Stimulated activated CD4-positive, alpha-beta T cell treated with anti-CD3 and anti-CD28 coated beads, Interleukin-2, amount 100 ng/mL, for 24 hours (primary cell): ENCODE data around the gene GTF3C2.
"Not testable (repeated sequence)": the region's sequence is repeated elsewhere in the genome, so short reads cannot be mapped to it uniquely, and the experiment has no call there.

Experiments used
- DNase-seq, 2 donors: peaks; one replicate each; pipeline ENCODE4 v3.0.0-alpha.2; 2020

The GTF3C2 gene

DNA sequence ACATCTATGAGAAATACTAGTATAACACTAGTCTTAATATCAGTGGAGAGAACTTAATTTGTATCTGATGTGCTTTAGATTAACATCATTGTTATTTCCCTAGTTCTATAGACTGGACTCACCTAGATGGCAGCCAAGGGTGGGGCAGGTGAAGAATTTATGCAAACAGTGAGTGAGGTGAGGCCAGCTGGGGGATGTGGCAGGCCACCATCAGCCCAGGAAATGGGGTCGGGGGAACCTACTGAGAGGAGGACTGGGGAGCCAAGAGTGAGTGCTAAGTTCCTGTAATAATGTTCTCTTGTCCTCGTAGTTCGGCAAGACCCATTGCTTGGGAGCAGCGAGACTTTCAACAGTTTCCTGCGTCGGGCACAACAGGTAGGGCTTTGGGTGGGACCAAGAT lies 16.4 kb upstream of the GTF3C2 start:
- no peak for DNase-seq

DNA sequence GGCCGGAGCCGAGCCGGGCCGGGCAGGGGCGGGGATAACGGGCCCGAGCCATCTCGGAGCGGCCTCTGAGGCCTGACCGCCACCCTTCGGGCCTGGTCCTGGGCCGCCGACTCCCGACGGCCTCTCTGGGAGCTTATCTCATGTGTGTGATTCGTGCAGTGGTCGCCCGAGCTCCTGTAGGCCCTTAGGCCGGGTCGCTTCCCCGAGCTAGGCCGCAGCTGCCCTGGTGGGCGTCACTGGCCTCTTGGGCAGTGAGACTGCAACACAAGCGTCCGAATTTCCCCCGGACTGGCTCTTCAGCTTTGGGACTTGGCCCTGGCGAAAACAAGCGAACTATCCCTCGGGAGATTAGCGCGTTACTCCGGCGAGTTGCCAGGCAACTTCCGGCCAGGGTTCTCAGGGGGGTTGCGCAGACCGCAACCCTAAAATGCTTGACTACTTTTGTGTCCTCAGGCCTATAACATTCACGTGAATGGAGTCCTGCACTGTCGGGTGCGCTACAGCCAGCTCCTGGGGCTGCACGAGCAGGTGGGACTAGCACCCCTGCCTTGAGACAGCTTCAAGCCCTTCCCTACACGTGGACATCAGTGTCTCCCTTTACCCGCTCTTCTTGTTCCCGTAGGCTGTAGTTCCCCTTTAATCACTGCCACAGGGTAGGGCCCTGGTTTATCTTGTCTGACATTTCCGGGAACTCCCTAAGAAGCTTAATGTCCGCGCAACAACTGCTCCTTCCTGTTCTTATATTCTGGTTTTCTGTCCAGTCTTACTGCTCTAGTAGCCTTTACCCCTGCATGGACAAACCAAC lies 14.5 kb upstream of the GTF3C2 start:
- DNase-seq: peak; percentile 39 to 43

DNA sequence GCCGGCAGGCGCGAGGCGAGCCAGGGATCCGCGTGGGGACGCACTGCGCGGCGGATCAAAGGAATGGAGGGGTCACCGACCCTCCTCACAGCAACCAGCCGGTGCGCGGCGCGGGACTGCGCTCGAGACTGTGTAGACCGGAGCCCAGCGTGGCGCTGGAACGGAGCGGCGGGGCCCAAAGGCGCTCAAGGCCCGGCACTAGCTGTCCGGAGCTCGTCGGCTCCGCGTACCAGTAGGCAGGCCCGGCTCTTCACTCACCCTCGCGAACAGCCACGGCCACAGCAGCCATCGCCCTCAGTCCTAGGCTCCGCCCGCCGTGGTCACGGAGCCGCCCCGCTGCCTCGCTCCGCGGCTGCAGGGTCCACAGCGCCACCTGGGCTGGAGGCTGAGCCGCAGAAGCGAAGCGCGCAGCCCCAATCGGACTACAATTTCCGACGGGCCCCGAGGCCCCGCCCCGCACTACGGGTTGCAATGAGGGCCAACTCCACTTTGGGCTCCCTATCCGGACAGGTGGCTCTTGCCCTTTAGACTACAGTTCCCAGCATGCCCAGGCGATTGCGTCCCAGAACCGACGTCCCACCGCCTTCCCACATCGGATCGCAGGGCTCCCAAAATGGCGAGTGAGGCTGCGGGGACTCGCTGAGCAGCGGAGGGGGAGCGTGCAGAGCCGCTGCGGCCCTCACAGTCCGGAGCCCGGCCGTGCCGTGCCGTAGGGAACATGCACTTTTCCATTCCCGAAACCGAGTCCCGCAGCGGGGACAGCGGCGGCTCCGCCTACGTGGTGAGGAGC lies 13.7 kb upstream of the GTF3C2 start, which contains the start of the genes EIF2B4 and SNX17:
Gene EIF2B4, minus strand, starts transcription at position 313 of the 790 bp plus-strand sequence. Its CDS starts 24 bp downstream, at position 289.
Gene SNX17, plus strand, starts transcription at position 591 of the 790 bp plus-strand sequence. Its CDS starts 128 bp downstream, at position 719.
- peak; percentile 99 for DNase-seq

DNA sequence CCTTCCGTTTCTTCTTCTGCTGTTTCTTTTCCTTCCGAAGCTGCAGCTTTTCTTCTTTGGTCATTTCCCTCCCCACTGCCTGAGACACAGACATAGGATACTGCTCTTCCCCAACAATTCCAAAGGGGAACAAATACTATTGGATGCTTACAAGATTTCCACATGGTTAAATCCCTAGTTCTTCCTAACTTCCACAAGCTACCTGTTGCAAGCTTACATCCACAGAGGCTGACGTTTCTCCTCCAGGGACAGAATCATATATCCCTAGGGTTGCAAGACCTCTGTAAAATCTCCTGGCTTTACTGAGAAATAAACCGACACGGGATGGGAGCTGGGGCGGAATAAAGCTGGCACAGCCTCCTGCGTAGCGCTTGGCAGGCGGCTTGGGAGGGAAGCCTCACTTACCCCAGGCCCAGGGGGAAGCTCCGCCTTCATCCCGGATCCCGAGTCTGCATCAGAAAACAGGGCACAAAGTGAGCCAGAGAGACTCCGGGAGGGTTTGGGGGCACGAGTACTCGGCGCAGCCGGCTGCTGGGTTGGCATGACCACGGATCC lies 13.0 kb upstream of the GTF3C2 start:
- no peak for DNase-seq

DNA sequence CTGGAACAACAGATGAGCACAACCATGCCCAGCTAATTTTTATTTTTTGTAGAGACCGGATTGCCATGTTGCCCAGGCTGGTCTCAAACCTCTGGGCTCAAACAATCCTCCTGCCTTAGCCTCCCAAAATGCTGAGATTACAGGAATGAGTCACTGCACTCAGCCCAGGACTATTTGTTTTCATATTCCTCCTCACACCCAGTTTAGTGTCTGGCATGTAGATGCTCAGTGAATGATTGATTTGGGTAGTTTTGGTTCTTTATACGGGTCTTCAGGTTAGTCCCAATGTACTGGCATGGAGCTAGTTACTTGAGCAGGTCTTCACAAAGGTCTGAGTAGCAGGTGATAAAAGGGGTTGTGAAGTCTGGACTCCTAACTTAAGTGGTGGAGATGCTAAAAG lies 7.4 kb upstream of the GTF3C2 start:
- DNase-seq: no peak

DNA sequence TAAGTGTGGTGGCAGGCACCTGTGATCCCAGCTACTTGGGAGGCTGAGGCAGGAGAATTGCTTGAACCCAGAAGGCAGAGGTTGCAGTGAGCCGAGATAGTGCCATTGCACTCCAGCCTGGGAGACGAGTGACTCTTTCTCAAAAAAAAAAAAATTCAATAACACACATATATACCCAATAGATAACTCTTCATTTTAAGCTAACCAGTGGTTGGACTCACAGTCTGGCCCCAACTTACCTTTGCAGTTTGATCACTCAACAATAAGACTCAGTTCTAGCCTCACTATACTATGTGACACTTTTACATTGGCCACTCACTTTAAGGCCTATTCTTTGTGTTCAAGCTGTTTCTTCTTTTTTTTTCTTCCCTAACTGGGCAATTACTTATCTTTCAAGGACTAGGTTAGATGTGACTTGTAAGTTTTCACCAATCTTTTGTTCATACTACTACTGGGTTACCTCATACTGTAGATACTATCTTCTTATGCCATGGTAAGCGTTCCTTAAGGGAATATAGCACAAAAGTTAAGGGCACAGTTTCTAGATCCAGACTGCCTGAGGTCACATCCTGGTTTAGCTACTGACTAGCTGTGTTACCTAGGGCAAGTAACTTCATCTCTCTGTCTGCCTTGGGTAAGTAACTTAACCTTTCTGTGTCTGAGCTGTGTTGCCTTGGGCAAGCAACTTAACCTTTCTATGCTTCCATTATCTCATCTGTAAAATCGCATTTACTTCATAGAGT lies 6.3 kb upstream of the GTF3C2 start:
- DNase-seq: no peak

DNA sequence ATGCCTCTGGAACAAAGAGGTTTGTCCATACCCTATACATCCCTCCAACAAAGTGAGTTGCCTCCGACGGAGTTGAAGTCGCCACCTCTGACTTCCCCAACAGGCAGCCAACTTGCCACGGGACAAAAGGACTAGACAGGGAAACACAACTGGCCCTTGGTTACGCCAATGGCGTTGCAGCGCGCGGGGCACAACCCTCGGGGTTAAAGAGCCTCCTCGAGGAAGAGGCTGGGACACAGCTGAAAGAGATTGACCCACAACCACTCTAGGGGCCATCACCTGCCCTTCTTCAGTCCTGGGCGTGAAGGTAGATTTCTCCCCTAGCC lies 545 bp downstream of the GTF3C2 start:
- no peak for DNase-seq

DNA sequence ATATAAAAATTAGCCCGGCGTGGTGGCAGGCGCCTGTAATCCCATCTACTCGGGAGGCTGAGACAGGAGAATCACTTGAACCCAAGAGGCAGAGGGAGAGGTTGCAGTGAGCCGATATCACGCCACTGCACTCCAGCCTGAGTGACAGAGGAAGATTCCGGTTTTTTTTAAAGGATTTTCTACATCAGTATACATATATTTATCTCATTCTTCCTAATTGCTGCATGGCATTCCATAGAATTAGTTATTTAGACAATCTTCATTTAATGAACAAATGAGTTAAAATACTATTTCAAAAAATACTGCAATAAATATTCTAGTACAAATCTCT lies 2.0 kb downstream of the GTF3C2 start:
- DNase-seq: no peak

DNA sequence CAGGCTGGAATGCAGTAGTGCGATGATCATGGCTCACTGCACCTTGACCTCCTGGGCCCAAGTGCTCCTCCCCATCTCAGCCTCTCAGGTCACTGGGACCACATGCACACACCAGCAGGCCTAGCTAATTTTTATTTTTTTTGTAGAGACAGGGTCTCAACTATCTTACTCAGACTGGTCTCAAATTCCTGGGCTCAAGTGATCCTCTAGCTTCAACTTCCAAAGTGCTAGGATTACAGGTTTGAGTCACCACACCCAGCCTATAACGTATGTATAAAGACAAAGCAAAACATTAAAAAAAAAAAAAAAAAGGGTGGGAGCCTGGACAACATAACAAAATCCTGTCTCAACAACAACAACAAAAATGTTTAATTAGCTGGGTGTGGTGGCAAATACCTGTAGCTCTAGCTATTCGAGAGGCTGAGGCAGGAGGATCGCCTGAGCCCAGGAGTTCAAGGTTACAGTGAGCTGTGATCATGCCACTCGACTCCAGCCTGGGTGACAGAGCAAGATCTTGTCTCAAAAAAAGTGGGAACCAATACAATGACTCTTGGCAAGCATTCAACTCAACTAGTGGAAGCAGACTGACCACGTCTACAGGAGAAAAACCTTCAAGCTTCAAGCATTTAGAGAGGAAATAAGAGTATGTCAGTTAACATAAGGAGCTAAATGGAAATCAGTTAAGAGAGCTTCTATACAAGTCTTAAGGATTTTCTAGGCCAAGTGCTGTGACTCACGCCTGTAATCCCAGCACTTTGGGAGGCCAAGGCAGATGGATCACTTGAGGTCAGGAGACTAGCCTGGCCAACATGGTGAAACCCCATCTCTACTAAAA lies 2.6 kb downstream of the GTF3C2 start:
- no peak for DNase-seq

DNA sequence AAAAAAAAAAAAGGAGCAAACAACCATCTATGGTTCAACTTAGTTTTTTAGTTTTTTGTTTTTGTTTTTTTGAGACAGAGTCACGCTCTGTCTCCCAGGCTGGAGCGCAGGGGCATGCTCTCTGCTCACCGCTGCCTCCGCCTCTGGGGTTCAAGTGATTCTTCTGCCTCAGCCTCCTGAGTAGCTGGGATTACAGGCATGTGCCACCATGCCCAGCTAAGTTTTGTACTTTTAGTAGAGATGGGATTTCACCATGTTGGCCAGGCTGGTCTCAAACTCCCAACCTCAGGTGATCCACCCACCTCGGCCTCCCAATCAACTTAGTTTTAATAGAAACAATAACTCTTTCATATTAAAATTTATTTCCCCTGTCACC lies 3.2 kb downstream of the GTF3C2 start:
- not testable (repeated sequence) for DNase-seq

DNA sequence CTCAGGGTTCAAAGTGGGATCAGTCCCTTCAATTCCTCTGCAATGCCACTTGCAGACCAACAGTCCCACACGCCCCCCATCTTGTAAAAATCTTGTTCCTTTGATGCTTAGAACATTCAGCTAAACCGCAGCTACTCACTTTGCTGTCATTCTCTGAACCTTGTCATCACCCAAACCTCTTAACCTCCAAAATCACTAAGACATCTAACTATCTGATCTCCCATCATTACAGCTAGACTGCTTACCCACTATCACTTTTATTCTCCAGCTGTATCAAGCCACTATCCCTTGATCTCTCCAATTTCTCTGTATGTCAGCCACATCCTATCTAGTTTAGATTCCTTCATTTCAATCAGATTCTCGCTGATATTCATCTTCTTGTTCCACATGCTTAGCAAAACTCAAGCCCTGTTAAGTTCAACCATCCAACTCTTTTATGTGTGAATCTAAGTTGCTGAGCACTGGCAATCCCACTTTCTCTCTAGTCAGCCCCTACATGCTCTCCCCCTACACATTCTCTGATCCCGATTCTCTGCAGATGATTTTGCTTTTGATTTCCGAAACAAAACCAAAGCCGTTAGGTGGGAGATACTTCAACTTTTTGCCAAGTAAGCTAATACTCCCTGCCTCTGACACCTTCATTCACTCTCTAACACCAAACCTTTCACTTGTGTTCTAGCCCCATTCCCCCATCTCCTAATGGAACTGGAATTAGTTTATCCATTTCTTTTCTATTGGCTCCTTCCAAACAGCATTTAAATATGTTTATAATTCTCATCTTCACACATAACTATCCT lies 4.6 kb downstream of the GTF3C2 start:
- DNase-seq: no peak

DNA sequence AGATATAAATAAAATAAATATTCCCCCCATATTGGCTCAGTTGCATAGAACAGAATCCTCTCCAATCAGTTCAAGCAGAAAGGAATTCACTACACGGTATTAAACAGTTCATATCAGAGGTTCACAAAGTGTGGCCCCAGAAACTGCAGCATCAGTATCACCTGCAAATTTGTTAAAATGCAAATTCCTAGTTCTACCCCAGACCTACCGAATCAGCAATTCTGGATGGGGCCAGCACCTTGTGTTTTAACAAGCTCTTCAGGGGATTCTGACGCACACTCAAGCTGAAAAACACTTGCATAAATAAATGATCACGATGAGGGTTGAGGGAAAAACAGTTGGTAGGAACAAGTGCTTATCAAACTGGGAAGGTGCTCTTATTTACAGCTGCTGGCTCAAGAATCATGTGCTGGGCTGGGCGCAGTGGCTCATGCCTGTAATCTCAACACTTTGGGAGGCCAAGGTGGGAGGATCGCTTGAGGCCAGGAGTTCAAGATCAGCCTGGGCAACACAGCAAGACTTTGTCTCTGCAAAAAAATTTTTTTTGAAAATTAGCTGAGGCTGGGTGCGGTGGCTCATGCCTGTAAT lies 6.4 kb downstream of the GTF3C2 start:
- DNase-seq: no peak

DNA sequence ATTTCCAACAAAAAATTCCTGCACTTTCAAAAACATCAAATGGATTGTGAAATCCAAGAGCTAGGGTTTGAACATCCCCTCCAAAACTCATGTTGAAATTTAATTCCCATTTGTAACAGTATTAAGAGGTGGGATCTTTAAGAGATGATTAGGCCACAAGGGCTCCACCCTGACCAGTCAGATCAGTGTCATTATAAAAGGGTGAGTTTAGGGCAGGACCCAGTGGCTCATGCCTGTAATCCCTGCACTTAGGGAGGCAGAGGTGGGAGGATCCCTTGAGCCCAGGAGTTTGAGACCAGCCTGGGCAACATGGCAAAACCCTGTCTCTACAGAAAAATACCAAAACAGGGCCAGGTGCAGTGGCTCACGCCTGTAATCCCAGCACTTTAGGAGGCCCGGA lies 8.9 kb downstream of the GTF3C2 start:
- DNase-seq: no peak

DNA sequence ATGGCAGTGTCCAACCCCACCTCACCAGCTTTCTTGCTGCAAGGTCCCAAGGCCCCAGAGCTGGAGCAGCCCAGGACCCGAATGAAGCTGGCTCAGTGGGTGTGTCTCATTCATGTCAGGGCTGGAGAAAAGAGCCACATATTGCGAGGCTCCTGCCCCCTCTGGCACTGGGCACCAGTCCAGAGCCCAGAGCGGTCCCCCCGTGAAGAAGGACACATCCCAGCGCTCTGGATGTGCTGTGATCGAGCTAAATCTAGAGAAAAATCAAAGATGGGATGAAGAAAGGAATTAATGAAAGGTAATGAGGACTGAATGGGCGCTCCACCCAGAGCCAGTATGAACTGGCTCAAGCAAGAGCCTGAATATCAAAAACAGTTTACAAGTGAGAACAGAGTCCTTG lies 20.4 kb downstream of the GTF3C2 start:
- DNase-seq: no peak

DNA sequence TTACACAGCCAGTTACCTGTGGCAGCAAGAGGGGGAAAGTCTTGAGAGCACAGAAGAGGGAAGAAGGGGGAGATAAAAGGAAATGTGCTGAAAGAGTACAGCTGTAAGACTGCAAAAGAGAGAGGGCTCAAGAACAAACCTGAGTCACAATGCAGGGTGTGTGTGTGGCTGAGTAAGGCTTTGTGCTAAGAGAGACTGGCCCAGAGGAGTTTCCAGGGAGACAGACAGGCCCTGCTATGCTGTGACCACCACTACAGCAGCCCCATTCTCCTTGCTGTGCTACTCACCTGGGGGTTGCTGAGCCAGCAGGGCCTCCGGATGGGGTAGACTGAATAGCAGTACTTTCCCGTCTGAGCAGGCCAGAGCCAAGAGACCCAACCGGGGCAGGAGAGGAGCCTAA lies 21.3 kb downstream of the GTF3C2 start:
- DNase-seq: no peak

DNA sequence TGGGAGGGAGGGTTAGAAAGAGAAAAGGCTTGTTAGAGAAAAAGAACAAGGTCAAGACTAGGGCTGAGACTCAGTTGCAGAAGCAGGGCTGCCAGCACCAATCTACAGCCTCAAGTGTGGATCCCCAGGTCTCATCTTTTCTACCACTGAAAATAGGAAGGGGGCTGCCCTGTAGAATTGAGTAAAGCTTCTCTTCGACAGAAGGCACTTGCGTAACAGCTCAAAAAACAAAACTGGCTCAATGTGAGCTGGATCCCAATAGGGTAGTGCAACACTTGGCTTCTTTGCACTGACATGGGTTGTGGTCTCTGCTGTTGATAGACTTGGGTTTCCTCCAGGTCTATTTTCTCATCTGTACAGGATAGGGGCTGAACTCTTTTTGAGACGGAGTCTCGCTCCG lies 31.8 kb downstream of the GTF3C2 start:
- no peak for DNase-seq

DNA sequence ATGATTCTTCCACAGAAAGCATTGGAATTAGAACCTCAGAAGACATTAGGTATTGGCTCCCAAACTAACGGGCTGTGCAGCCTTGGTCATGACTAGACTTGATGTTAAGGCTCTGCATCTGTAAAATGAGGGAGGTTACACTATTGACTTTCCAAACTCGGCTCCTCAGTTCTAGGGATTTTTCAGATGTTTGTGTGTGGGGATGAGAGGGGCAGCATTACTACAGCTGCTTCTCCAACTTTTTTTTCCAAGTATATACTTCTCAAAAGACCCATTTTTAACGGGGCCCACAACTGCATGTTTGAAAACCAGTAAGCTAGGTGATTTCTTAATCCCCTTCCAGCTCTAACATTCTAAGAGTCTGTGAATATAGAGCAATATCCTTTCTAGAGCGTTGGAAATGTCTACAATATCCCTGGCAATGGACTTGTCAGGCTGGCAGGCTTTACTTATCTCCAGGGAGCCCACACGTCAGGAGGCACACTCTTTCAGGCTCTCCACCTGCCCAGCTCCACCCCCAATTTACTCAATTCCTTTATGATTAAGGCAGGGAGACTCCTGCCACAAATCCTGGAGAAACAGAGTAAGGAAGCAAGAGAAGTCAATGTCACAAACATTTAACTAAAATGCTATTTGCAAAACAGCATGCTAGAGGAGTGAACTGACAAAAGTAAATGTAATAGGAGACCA lies 32.8 kb downstream of the GTF3C2 start:
- no peak for DNase-seq

DNA sequence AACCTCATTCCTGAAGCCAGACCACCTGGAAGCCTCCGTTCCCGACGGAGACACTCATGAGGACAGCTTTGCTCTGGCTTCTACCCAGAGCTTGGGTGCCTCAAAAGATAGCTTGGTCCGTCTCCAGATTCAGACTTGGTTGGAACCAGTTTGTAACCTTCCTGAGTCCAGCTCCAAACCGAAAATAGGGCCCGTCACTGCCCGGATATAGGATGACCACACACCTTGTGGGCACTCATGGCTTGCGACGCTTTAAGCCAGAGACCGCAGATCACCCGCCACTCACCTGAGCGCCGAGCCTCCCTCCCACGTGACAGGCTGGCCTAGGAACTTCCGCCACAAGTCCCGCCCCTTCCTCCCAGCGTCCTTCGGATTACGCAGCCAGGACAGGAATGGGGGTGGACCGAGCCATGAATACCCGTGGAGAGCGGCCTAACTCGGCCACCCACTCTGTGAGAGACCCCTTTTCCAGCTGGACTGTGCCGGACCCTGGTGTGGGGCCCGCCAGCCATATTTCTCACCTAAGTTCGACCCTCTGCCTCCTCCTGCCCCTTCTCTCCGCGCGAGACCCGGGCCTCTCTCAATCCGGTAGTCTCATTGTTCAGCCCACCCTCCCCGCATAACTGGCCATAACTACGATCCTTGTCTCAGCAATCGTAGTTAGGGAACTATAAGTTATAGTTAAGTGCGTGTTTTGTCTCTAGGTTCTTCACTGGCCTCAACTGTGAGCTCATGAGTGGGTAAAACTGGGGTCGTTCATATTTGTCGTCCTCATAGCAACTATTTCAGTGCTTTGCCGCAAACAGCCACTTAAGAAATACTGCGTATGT lies 33.6 kb downstream of the GTF3C2 start, which contains the start of gene MPV17:
Gene MPV17, minus strand, starts transcription at position 332 of the 830 bp plus-strand sequence. CDS start 580 bp downstream, outside the sequence.
- peak; percentile 91 to 92 for DNase-seq

DNA sequence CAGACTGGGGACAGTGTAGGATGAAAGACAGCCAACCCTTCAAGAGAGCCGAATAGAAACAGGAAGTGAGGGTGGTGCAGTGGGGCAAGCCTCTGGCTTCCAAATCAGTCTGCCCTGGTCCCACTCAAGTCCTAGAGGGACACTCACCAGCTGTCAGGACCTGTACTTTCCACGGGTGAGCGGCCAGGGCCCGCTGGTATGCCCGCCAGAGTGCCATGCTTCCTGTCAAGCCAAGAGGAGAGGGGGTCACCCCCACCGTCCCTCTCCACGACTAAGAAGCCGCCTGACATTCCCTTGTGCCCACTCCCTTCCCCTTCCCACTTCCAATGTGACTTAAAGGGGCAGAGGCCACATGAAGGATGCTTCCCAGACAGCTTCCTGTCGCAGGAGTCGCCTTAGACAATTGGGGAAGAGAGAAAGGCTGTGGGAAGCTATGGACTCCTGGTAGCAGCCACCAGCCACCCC lies 34.2 kb downstream of the GTF3C2 start:
- DNase-seq: peak in 1 of 2 donors; percentile 24
